Transverse colon (tissue), 3 donors: ENCODE measurements around the gene ZSCAN5C.

Experiments
- EP300 ChIP-seq: sonication (generic); formaldehyde crosslinking; IDR thresholded peaks from one replicate; pipeline ENCODE4 v1.6.1; 2017; ENCODE audit warnings: antibody characterized with exemption, low read depth
- POLR2A ChIP-seq: fragments of 450-650 bp; IDR thresholded peaks from one replicate; pipeline ENCODE4 v1.6.1; 2016; ENCODE audit warnings: antibody characterized with exemption, mild to moderate bottlenecking, moderate library complexity
- TF ChIP-seq, protein P1 (sequence below), 5 experiments: fragments of 200-600 bp in 3 of 5; fragments of 450-650 bp in 2 of 5; sonication (generic) in 3 of 5; IDR thresholded peaks; 1 replicate in 2 of 5; 2 replicates in 3 of 5; pipeline ENCODE4 v1.5.1; 2016 to 2017; ENCODE audit warnings: antibody characterized with exemption in 5 of 5, inconsistent platforms in 3 of 5, mild to moderate bottlenecking in 2 of 5, moderate library complexity in 1 of 5

GRCh38 chr19:56221851-56222250 lies 19.8 kb downstream of the ZSCAN5C start:
- TF ChIP-seq POLR2A (no peak), EP300 (no peak)
- TF ChIP-seq, protein P1, sequence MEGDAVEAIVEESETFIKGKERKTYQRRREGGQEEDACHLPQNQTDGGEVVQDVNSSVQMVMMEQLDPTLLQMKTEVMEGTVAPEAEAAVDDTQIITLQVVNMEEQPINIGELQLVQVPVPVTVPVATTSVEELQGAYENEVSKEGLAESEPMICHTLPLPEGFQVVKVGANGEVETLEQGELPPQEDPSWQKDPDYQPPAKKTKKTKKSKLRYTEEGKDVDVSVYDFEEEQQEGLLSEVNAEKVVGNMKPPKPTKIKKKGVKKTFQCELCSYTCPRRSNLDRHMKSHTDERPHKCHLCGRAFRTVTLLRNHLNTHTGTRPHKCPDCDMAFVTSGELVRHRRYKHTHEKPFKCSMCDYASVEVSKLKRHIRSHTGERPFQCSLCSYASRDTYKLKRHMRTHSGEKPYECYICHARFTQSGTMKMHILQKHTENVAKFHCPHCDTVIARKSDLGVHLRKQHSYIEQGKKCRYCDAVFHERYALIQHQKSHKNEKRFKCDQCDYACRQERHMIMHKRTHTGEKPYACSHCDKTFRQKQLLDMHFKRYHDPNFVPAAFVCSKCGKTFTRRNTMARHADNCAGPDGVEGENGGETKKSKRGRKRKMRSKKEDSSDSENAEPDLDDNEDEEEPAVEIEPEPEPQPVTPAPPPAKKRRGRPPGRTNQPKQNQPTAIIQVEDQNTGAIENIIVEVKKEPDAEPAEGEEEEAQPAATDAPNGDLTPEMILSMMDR (IDR thresholded peaks at IDR 0.05), result no peak
